Keratinocyte (primary cell): ENCODE measurements around the gene CEP85. TPM values are rescaled to one million over a fixed set of nuclear protein-coding genes. Genes with fewer than 3 reads are reported as not detected.
A peak's percentile ranks its signal among the peaks of the same experiment; 100 is the strongest.

Experiments used
- DNase-seq: peaks from one replicate; pipeline ENCODE4 v3.0.0-alpha.2; 2011; ENCODE audit warnings: low read depth, missing footprints, low spot score
- FAIRE-seq: peaks from 2 replicates; lab custom pipeline; 2011; peaks lifted over from hg19 to GRCh38; lab: Jason Lieb, UNC
- H2AFZ ChIP-seq: 2 replicates; pipeline ENCODE4 v1.6.0; 2012; ENCODE audit warnings: low read length, control low read depth, inconsistent platforms; ENCODE audit not compliant: control insufficient read depth
- H3K27ac ChIP-seq: 2 replicates; pipeline ENCODE4 v1.5.1; 2011; ENCODE audit warnings: low read length; ENCODE audit not compliant: control insufficient read depth, insufficient read depth
- H3K27me3 ChIP-seq: 3 replicates; pipeline ENCODE4 v1.6.0; 2011; ENCODE audit warnings: low read length; ENCODE audit not compliant: control insufficient read depth, insufficient read depth; ENCODE audit errors: extremely low read depth
- H3K36me3 ChIP-seq, 2 experiments: 2 replicates in 1 of 2; 3 replicates in 1 of 2; pipeline ENCODE4 v1.5.1; 2011; ENCODE audit warnings: low read length in 2 of 2, mild to moderate bottlenecking in 1 of 2; ENCODE audit not compliant: control insufficient read depth in 2 of 2, insufficient read depth in 2 of 2; ENCODE audit errors: extremely low read depth in 1 of 2
- H3K4me1 ChIP-seq: 3 replicates; pipeline ENCODE4 v1.5.1; 2011; ENCODE audit warnings: low read length; ENCODE audit not compliant: control insufficient read depth, insufficient read depth; ENCODE audit errors: extremely low read depth
- H3K4me2 ChIP-seq: 3 replicates; pipeline ENCODE4 v1.6.0; 2011; ENCODE audit warnings: low read depth, low read length; ENCODE audit not compliant: control insufficient read depth, insufficient read depth; ENCODE audit errors: extremely low read depth
- H3K4me3 ChIP-seq, 3 experiments: fragments of 200-600 bp in 1 of 3; sonication (generic) in 1 of 3; 2 replicates in 2 of 3; 3 replicates in 1 of 3; pipeline ENCODE4 v1.5.1; 2011 to 2016; ENCODE audit warnings: low read length in 3 of 3, mild to moderate bottlenecking in 3 of 3, control low read depth in 2 of 3, inconsistent platforms in 1 of 3, low read depth in 1 of 3, mixed read lengths in 1 of 3, mixed run types in 1 of 3, moderate library complexity in 1 of 3; ENCODE audit not compliant: control insufficient read depth in 2 of 3, insufficient read depth in 2 of 3; ENCODE audit errors: extremely low read depth in 1 of 3
- H3K79me2 ChIP-seq: 2 replicates; pipeline ENCODE4 v1.6.0; 2012; ENCODE audit warnings: low read length; ENCODE audit not compliant: control insufficient read depth, insufficient read depth
- H3K9ac ChIP-seq: 3 replicates; pipeline ENCODE4 v1.6.0; 2011; ENCODE audit warnings: low read length; ENCODE audit not compliant: control insufficient read depth, insufficient read depth; ENCODE audit errors: extremely low read depth
- H3K9me1 ChIP-seq: 3 replicates; pipeline ENCODE4 v1.6.0; 2011; ENCODE audit warnings: low read length; ENCODE audit not compliant: control insufficient read depth, insufficient read depth; ENCODE audit errors: extremely low read depth
- H3K9me3 ChIP-seq: 2 replicates; pipeline ENCODE4 v1.5.1; 2012; ENCODE audit warnings: low read depth, low read length; ENCODE audit not compliant: control insufficient read depth
- H4K20me1 ChIP-seq: 3 replicates; pipeline ENCODE4 v1.6.0; 2011; ENCODE audit warnings: low read length; ENCODE audit not compliant: control insufficient read depth, insufficient read depth; ENCODE audit errors: extremely low read depth
- EZH2 ChIP-seq: IDR thresholded peaks from one replicate; pipeline ENCODE4 v1.6.1; 2012; ENCODE audit warnings: inconsistent platforms, mild to moderate bottlenecking, low read length, moderate library complexity
- dilution Hi-C: fragments of 300-500 bp; cut with MboI; formaldehyde crosslinking; loops from one replicate; pipeline ENCODE4 v1.7.0; 2020; ENCODE audit warnings: low sequenced_read_pairs; ENCODE audit not compliant: extremely low pct_ligation_motif_present
- polyA plus RNA-seq, 5 experiments: library from polyadenylated mRNA; depleted of rRNA in 3 of 5; stranded (reverse) in 3 of 5; stranded (forward) in 1 of 5; unstranded in 1 of 5; fragments of >200 nt; gene quantifications; 1 replicate in 1 of 5; 2 replicates in 3 of 5; 3 replicates in 1 of 5; pipeline versions ENCODE4 v1.2.1 to v1.2.3, GENCODE V29; 2011 to 2012; ENCODE audit warnings: missing spikeins in 2 of 5, low read depth in 1 of 5, low replicate concordance in 1 of 5
- TF ChIP-seq, protein P1 (sequence below), 3 experiments: IDR thresholded peaks in 1 of 3; conservative IDR thresholded peaks in 1 of 3; optimal IDR thresholded peaks in 1 of 3; 2 replicates in 2 of 3; 3 replicates in 1 of 3; pipeline versions ENCODE3 to v1.5.1; 2011; ENCODE audit warnings: low read length in 3 of 3, mild to moderate bottlenecking in 3 of 3, moderate library complexity in 2 of 3, control low read depth in 1 of 3, inconsistent platforms in 1 of 3; ENCODE audit not compliant: insufficient read depth in 2 of 3; ENCODE audit errors: extremely low read depth in 1 of 3

The CEP85 gene
- polyA plus RNA-seq, 1 donor (not counting 4 experiments of a cell fraction or from before 2014, with no cell fraction given) = 17.0 TPM

GRCh38 chr1:26259005-26259404 lies 25.0 kb downstream of the CEP85 start:
- dilution Hi-C loops = no loop called here

GRCh38 chr1:26259578-26259977 lies 25.6 kb downstream of the CEP85 start:
- Histone ChIP-seq H3K4me2 (no peak overlapping the region), H3K4me1 (no peaks in the 10 kb centered on the region), H3K79me2 (no peaks in the 10 kb centered on the region), H3K9ac (no peak overlapping the region), H3K9me3 (no peaks in the 10 kb centered on the region), H3K27me3 (no peaks in the 10 kb centered on the region), H2AFZ (no peak overlapping the region), H3K36me3 (peaks cover 24% of the 10 kb centered on the region in 2 experiments), H3K27ac (no peak overlapping the region), H3K9me1 (no peaks in the 10 kb centered on the region), H4K20me1 (no peaks in the 10 kb centered on the region), H3K4me3 (no peak overlapping the region)
- DNase-seq = no peak
- TF ChIP-seq, protein P1, sequence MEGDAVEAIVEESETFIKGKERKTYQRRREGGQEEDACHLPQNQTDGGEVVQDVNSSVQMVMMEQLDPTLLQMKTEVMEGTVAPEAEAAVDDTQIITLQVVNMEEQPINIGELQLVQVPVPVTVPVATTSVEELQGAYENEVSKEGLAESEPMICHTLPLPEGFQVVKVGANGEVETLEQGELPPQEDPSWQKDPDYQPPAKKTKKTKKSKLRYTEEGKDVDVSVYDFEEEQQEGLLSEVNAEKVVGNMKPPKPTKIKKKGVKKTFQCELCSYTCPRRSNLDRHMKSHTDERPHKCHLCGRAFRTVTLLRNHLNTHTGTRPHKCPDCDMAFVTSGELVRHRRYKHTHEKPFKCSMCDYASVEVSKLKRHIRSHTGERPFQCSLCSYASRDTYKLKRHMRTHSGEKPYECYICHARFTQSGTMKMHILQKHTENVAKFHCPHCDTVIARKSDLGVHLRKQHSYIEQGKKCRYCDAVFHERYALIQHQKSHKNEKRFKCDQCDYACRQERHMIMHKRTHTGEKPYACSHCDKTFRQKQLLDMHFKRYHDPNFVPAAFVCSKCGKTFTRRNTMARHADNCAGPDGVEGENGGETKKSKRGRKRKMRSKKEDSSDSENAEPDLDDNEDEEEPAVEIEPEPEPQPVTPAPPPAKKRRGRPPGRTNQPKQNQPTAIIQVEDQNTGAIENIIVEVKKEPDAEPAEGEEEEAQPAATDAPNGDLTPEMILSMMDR (optimal IDR thresholded peaks at IDR 0.05 in 1 of 3, IDR thresholded peaks at IDR 0.05 in 1 of 3, conservative IDR thresholded peaks at IDR 0.05 in 1 of 3; ENCODE audit: extremely low read depth in 1 of 3, insufficient read depth in 2 of 3, low read length in 3 of 3) = no peak
- no peak for TF ChIP-seq EZH2
- dilution Hi-C loops = no loop called here
- peak; percentile 43 for FAIRE-seq

More at GRCh38 chr1:26259005-26259404, 25.0 kb downstream of the CEP85 start:
- Histone ChIP-seq H3K9me3 (no peaks in the 10 kb centered on the region), H3K4me3 (no peak overlapping the region), H3K79me2 (peaks cover 2% of the 10 kb centered on the region), H3K27me3 (no peaks in the 10 kb centered on the region), H2AFZ (no peak overlapping the region), H3K9ac (no peak overlapping the region), H3K27ac (no peak overlapping the region), H4K20me1 (no peaks in the 10 kb centered on the region), H3K4me2 (no peak overlapping the region), H3K4me1 (no peaks in the 10 kb centered on the region), H3K36me3 (peaks cover 21 to 24% of the 10 kb centered on the region in 2 experiments), H3K9me1 (no peaks in the 10 kb centered on the region)
- DNase-seq = no peak
- no peak for FAIRE-seq
- TF ChIP-seq, protein P1 (optimal IDR thresholded peaks at IDR 0.05 in 1 of 3, IDR thresholded peaks at IDR 0.05 in 1 of 3, conservative IDR thresholded peaks at IDR 0.05 in 1 of 3; ENCODE audit: extremely low read depth in 1 of 3, insufficient read depth in 2 of 3, low read length in 3 of 3) = no peak
- no peak for TF ChIP-seq EZH2
